ENCODE data around the gene ERCC1.

The ERCC1 gene

DNA sequence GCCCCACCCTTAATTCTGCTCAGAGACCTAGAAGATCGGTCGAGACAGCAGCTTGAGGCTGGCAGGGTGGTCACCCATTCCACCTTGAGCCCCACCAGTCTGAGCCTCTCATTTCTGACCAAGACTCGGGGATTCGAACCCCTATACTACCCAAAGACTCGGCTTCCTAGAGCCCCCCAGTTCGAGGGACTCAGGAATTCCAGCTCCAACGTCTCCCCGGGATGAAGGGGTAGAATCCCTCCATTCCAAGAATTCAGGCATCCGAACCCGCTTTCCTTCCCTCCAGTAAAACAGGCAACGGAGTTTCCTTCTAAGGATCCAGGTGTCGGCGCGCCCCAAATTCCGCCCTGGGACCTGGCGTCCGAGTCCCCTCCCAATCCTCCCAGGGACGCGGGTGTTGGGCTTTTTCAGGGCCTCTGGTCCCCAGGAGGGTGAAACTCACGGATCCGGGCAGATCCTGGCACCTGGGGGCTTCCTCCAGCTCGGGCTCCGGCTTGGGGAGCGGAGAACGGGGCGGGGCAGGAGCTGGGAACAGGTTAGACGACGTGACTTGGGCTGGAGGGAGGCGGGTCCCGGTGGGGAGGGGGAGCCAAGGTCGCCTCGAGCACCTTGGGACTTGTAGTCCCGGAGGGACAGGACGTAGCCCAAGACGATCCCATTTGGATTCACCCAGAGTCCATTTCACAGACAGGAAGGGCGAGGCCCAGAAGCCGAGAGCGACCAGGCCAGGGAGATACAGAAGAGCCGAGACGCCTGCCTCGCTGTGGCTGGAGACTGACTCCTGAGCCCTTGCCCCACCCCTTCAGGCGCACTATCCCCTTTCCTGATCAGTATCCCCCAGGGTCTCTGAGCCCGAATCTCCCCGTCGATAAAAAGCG is 18.9 kb downstream of the ERCC1 start, which contains the start of gene PPP1R13L:
PPP1R13L (minus strand) TSS at position 513 of the 878 bp plus-strand sequence. CDS start 6,751 bp downstream, outside the sequence.
- peak; percentile 44 for DNase-seq (ENCODE audit: low read depth)
- TF ChIP-seq CTCF (conservative IDR thresholded peaks at IDR 0.05; ENCODE audit: low read depth, low read length) = no peak
- H3K4me3 ChIP-seq (ENCODE audit: low read length) = peak within 1 kb of the TSS; percentile 97

GRCh38 chr19:45403781-45404556 is 19.7 kb downstream of the ERCC1 start:
- DNase-seq (ENCODE audit: low read depth) = no peak
- H3K4me3 ChIP-seq (ENCODE audit: low read length) = peak overlapping the region; percentile 97

GRCh38 chr19:45403272-45403671 is 20.4 kb downstream of the ERCC1 start:
- H3K4me3 ChIP-seq (ENCODE audit: low read length) = peak overlapping the region; percentile 97
- TF ChIP-seq CTCF (conservative IDR thresholded peaks at IDR 0.05; ENCODE audit: low read depth, low read length) = no peak
- no peak for DNase-seq (ENCODE audit: low read depth)

More at GRCh38 chr19:45403781-45404556, 19.7 kb downstream of the ERCC1 start:
- peak; percentile 87 for TF ChIP-seq CTCF (conservative IDR thresholded peaks at IDR 0.05; ENCODE audit: low read depth, low read length)

GRCh38 chr19:45402298-45403061 is 21.2 kb downstream of the ERCC1 start:
- peak; percentile 70 for TF ChIP-seq CTCF (conservative IDR thresholded peaks at IDR 0.05; ENCODE audit: low read depth, low read length)
- peak overlapping the region; percentile 16 for H3K4me3 ChIP-seq (ENCODE audit: low read length)
- no peak for DNase-seq (ENCODE audit: low read depth)

- no peak for DNase-seq (ENCODE audit: low read depth)
- no peak for TF ChIP-seq CTCF (conservative IDR thresholded peaks at IDR 0.05; ENCODE audit: low read depth, low read length)
- no peak overlapping the region for H3K4me3 ChIP-seq (ENCODE audit: low read length)
Observed at GRCh38 chr19:45401815-45402214, 21.9 kb downstream of the ERCC1 start.

GRCh38 chr19:45400192-45400591 is 23.5 kb downstream of the ERCC1 start:
- TF ChIP-seq CTCF (conservative IDR thresholded peaks at IDR 0.05; ENCODE audit: low read depth, low read length) = no peak
- H3K4me3 ChIP-seq (ENCODE audit: low read length) = no peak overlapping the region
- no peak for DNase-seq (ENCODE audit: low read depth)
